GM19372 (cell line): Measurements from ENCODE around the gene MC4R.

ENCODE experiments used
- ATAC-seq: cut with Tn5 transposase; IDR thresholded peaks from one replicate; pipeline ENCODE4 v1.9.1; 2021; ENCODE audit warnings: mild to moderate bottlenecking, low read depth, moderate library complexity; ENCODE audit not compliant: unreplicated experiment

MC4R gene

DNA sequence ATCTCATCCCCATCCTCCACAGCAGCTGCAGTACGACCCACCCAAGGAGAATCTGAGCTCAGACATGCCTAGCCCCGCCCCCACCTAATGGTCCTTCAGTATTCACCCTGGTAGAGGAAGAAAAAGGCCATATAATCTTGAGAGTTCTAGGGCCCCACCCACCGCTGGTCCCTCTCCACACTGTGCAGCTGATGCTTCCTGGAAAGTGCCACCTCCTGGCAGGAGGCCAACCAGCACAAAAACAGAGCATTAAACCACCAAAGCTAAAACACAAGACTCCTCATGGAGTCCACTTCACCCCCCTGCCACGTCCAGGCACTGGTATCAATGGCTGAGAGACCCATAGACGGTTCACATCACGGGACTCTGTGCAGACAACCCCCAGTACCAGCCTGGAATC is 40.7 kb downstream of the MC4R start:
- no peak for ATAC-seq

DNA sequence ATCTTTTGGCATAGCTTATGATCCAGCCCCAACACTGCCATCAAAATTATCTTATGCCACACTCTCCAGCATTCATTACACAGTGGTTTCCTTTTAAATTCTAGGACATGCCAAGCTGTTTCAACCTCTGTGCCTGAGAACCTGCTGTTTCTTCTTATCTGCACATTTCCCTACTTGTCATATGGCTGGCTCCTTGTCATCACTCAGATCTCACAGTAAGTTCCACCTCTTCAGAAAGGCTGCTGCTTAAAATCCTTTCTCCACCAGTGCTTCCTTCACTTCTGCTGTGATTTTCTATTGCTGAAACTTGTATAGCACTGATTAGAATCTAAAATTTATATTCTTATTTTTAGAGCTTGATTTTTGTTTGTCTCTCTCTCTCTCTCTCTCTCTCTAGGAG is 43.4 kb downstream of the MC4R start:
- no peak for ATAC-seq

DNA sequence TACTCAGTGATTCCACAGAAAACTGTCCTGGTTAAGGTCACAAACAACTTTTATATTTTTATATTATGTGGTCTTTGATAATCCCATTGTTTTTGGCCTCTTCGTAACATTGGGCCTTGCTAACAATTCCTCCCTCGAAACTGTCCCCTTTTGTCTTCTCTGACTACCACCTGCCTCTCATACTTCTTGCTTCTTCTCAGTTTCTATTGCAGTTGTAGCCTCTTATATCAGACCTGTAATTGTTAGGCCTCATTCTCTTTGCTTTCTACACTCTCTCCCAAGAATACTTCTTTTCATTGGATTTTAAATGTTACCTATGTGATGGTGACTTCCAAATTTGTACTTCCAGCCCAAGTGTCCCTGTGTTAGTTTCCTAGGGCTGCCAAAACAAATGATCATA is 44.7 kb downstream of the MC4R start:
- ATAC-seq: no peak

DNA sequence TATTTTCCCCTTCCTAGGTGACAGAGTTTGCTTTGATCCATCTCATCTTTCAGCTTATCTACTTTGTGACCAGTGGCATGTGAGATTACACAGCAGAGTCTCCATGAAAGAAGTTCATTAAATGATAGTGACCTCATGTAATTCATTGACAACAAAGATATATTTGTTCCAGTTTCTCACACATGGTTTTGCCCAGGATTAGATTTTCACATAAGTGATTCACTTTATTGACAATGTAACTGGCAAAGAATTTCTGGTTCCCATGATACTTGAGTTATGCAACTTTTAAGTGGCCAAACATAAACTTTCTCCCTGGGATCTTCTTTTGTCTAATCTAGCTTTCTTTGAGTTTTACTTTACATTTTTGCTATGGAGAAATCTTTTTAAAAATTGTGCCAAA is 50.0 kb downstream of the MC4R start:
- no peak for ATAC-seq
